Coronary artery (tissue), 2 donors: ENCODE results near the gene C11orf54.
A peak's percentile ranks its signal among the peaks of the same experiment; 100 is the strongest.

Source experiments
- DNase-seq: peaks from one replicate; pipeline ENCODE4 v3.0.0-alpha.2; 2017; ENCODE audit warnings: low spot score
- H3K27ac ChIP-seq, 2 donors: fragments of 200-600 bp; sonication (generic); one replicate each; pipeline ENCODE4 v1.5.1; 2016 to 2019
- H3K4me3 ChIP-seq: fragments of 200-600 bp; sonication (generic); 2 replicates; pipeline ENCODE4 v1.5.1; 2016; ENCODE audit warnings: mild to moderate bottlenecking, moderate library complexity
- TF ChIP-seq, protein P1 (sequence below): fragments of 200-600 bp; sonication (generic); IDR thresholded peaks from one replicate; pipeline ENCODE4 v1.5.1; 2019; ENCODE audit warnings: antibody characterized with exemption

C11orf54 gene

DNA sequence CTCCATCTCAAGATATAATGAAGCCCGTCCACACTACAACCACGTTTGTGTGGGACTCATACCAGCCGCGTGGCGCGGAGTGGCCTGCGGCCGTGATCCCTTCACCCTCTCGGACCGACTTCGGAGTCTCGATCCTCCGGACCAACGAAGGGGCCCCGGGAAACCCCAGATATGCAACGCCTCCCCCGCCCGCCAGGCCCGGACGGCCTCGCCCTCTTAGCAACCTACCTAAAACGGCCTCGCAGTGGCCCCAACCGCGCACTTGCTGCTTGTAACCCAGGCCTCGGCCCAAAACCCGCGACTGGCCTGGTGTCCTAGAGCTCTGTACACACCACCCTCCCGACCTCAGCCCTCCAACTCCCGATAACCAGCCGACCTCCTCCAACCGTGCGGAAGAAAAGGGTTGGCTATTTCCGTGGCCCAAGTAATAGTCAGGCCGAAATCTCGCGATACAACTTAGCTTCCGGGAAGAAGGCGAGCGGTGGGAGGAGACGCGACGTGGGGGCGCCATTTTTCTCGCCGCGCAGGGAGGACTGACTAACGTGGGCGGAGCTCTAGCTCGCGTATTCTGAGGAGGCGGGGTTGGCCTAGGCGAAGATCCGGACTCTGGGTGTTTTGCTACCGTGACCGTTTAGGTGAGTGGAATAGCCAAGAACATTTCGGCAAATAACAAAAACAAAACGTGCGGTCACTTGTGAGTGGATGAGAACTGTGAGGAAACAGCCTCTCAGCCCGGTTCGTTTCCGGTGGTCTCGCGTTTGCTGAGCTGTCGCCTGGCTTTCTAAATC lies at the start of gene C11orf54, which contains the start of gene TAF1D:
Gene C11orf54 (plus strand): TSS at position 579 of the 788 bp plus-strand sequence. CDS start 5,722 bp downstream, outside the sequence.
Gene TAF1D (minus strand): TSS at position 402 of the 788 bp plus-strand sequence. CDS start 2,191 bp downstream, outside the sequence.
- peak; percentile 99 for DNase-seq
- TF ChIP-seq, protein P1, sequence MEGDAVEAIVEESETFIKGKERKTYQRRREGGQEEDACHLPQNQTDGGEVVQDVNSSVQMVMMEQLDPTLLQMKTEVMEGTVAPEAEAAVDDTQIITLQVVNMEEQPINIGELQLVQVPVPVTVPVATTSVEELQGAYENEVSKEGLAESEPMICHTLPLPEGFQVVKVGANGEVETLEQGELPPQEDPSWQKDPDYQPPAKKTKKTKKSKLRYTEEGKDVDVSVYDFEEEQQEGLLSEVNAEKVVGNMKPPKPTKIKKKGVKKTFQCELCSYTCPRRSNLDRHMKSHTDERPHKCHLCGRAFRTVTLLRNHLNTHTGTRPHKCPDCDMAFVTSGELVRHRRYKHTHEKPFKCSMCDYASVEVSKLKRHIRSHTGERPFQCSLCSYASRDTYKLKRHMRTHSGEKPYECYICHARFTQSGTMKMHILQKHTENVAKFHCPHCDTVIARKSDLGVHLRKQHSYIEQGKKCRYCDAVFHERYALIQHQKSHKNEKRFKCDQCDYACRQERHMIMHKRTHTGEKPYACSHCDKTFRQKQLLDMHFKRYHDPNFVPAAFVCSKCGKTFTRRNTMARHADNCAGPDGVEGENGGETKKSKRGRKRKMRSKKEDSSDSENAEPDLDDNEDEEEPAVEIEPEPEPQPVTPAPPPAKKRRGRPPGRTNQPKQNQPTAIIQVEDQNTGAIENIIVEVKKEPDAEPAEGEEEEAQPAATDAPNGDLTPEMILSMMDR, result no peak
- Histone ChIP-seq H3K27ac (peak within 1 kb of the TSS; percentile 87 to 98), H3K4me3 (peak within 1 kb of the TSS; percentile 80)

DNA sequence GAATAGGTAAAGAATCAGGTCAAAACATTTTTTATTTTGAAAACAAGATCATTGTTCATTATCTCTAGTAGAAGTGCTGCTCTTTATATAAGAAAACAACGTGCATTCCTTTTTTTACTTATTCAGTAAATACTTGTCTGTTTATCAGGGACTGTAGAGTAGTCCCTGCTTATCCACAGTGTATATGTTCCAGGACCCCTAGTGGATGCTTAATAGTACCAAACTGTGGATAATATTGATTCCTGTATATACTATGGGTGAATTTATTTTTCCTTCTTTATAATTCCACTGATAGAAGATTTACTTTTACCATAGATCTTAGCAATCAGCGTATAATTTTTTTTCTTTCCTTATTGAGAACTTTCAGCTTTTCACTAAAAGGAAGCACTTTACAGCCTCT lies 47.4 kb upstream of the C11orf54 start:
- Histone ChIP-seq H3K4me3 (no peak overlapping the region), H3K27ac (no peak overlapping the region)
- TF ChIP-seq, protein P1, result no peak
- no peak for DNase-seq

DNA sequence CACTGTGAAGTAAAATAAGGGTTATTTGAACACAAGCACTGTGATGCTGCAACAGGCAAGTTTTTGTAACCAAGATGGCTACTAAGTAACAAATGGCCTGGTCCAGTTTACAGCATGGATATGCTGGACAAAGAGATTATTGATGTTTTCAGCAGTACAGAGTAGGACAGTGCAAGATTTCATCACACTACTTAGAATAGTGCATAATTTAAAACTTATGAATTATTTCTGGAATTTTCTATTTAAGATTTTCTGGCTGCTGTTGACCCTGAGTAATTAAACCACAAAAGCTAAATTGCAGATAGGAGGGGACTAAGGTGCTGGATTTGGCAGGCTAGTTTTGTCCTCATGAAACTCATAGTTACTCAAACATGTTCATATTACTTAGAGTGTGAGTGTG lies 46.9 kb upstream of the C11orf54 start:
- TF ChIP-seq, protein P1, result no peak
- H3K27ac ChIP-seq, result no peak overlapping the region
- H3K4me3 ChIP-seq, result no peak overlapping the region
- DNase-seq, result no peak

DNA sequence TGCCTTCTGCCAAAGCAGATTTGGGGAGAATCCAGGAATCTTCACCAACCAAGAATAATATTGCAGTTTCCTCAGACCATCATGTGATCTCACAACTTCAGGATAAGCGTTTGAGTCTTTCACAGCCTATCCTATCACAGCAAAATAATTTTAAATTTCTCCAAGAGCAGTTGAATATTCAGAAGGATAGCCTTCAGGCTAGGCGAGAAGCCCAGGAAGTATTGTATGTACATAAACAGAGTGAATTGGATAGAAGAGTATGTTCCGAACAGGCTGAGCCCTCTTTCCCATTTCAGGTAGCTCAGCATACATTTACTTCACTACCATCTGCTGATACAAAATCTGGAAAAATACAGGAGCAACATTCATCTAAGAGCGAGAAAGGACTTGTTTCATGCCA lies 43.9 kb upstream of the C11orf54 start:
- no peak for DNase-seq
- no peak overlapping the region for H3K4me3 ChIP-seq
- TF ChIP-seq, protein P1, result no peak
- no peak overlapping the region for H3K27ac ChIP-seq

DNA sequence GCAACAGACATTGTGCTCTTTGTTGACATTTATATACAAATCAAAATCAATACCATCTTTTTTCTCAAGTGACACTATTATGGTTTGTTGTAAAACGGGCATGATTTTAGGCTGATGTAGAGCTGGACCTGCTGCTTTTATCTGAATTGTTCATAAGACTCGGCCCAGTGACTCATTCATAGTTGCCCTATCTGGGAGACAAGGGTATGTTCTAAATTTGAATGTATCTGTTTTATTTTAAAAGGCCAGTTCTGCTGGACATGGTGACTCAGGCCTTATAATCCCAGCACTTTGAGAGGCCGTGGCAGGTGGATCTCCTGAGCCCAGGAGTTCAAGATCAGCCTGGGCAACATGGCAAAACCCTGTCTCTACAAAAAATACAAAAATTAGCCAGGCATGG lies 40.6 kb upstream of the C11orf54 start:
- Histone ChIP-seq H3K27ac (no peak overlapping the region), H3K4me3 (no peak overlapping the region)
- DNase-seq, result no peak
- TF ChIP-seq, protein P1, result no peak

DNA sequence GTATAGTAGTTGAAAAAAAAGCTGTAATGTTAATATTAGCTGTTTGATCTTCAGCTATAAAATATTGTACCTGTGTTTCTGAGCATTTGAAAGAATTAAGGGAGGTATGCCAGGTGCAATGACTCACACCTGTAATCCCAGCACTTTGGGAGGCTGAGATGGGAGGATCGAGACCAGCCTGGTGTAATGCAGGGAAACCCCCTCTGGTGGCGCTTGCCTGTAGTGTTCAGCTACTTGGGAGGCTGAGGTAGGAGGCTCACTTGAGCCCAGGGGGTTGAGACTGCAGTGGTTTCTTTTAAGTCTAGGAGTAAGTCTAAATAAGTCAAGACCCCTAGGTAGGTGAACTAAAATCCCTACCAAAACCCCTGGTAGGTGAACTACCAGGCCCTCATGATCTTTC lies 37.2 kb upstream of the C11orf54 start:
- no peak for DNase-seq

More for the DNA sequence above, 37.2 kb upstream of the C11orf54 start:
- TF ChIP-seq, protein P1, result no peak
- Histone ChIP-seq H3K27ac (no peak overlapping the region), H3K4me3 (no peak overlapping the region)
